HG02981 (cell line): ENCODE data around the gene TCIRG1.
A peak's percentile ranks its signal among the peaks of the same experiment; 100 is the strongest.
"Not testable (repeated sequence)": the region's sequence is repeated elsewhere in the genome, so short reads cannot be mapped to it uniquely, and the experiment has no call there.

ENCODE experiments used
- ATAC-seq: cut with Tn5 transposase; IDR thresholded peaks from one replicate; pipeline ENCODE4 v1.9.1; 2021; ENCODE audit warnings: mild to moderate bottlenecking, moderate library complexity; ENCODE audit not compliant: unreplicated experiment

TCIRG1 gene

GRCh38 chr11:68038718-68039525 is at the start of gene TCIRG1:
Gene TCIRG1, plus strand, starts transcription at chr11:68039025. Its CDS starts 2,247 bp downstream, at chr11:68041272.
- no peak for ATAC-seq

- ATAC-seq = not testable (repeated sequence)
Measured at GRCh38 chr11:67990546-67991346, 48.1 kb upstream of the TCIRG1 start.

DNA sequence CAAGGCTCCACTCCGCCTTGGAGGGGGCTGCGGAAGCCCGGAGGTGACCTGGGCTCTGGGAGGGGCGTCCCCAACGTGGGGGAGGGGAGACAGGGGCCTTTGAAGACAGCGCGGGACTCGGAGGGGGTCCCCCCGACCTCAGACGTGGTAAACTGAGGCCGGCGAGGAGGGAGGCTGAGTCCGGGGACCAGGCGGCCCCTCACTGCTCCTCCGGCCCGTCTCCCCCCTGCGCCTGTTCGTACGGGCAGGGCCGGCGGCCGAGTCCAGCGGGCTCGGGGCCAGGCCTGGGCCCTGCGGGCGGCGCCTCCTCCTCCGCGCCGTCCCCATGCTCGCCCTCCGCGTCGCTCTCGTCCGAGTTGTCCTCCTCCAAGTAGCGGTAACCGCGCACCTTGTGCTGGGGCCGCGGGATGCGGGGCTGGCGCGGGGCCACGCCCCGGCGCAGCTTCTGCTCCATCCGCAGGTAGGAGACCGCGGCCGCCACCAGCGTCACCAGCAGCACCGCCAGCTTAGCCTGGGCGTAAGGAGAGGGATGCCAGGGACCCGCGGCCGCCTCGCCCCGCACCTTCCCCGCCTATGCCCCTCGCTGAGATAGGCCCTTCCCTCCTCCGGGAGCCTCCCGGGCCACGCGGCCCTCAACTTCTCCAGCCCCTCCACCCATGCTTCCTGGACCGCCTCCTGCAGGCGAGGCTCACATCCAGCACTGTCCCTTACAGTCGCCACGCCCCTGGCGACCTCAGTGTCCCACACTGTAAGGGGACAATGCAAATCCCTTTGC is 47.3 kb upstream of the TCIRG1 start:
- ATAC-seq = not testable (repeated sequence)

GRCh38 chr11:67993821-67994220 is 45.0 kb upstream of the TCIRG1 start:
- ATAC-seq = not testable (repeated sequence)

DNA sequence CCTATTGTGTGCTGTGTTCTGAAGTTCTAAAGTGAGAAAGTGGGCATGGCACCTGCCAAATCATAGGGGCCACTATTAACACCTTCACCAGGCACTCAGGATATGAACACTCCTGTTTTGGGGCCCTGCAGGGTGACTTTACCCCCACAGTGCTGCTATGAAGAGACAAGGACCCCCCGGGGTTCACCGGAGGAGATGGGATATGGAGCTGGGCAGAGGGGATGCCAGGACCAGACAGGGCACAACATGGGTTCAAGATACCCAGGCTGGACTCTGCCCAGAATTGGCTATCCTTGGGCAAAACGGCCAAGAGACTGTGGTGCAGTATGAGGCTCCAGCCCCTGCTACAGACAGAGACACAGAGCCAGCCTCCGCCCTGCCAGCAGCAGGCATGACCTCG is 44.4 kb upstream of the TCIRG1 start:
- ATAC-seq = not testable (repeated sequence)

DNA sequence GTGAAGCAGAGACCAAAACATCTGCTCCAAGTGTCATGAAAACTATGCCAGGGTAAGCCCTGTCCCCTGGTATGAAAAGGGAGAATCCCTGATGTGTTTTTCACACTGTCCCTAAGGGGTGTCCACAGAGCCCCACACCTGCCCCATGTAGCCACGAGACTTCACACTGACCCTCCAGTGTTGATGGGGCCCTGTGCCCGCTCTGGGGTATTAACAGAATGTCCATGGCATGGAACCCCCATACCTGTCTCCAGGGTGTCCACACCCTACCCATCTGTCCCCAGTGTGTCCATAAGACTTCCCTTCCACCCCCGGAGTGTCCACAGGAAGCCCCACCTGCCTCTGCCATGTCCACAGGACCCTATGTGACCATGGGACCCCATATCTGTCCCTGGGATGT is 43.7 kb upstream of the TCIRG1 start:
- not testable (repeated sequence) for ATAC-seq

DNA sequence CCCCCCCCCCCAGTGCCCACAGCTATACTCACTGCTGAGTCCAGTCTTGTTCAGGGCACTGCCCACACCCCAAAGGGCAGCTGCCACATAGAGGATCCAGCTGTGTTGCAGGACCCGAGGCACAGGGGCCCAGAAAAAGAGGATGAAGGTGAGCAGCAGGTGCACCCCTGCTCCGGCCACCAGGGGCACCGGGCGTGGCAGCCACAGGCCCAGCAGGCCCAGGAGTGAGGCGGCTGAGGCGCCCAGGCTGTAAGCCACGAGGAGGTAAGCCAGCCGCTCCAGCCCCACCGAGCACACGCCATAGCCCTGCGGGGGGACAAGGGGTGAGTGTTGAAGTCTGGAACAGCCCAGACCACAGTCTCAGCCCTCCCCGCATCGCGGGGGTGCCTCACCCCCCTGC is 43.2 kb upstream of the TCIRG1 start:
- not testable (repeated sequence) for ATAC-seq

GRCh38 chr11:67996051-67996450 is 42.8 kb upstream of the TCIRG1 start:
- no peak for ATAC-seq

DNA sequence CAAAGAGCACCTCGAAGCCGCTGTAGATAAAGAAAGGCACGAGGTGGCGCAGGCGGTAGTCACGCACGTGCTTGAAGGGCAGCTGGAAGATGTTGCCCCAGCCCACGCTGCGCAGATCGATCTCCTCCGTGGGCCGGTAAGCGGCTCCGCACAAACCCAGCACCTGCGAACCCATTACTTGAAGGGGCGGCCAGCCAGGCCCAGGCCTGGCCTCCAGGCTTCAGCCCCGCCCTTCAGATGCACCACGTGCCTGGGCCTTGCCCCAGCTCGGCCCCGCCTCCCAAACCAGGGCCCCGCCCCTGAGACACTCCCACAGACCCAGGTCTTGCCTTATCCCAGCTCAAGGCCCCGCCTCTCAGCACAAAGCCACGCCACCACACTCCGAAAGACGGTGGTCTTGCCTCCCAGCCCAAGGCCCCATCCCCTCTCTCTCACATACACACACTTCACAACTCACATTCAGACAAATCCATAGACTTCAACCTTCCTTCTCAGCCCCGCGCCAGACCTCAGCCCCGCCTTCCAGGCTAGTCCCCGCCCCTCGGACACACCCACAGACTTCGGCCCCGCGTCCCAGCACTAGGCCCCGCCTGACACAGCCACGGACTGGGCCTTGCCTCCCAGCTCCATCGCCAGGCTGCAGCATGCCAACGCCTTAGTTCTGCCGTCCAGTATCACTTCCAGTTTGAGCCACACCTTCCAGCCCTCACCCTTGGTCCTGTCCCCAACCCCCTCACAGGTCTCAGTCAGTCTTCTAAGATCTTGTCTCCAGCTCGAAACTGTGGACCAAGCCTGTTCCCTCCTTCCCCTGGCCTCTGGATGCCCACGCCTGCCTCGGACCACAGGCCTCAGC is 42.0 kb upstream of the TCIRG1 start:
- ATAC-seq = no peak

- no peak for ATAC-seq
Measured at GRCh38 chr11:67997475-67997921, 41.3 kb upstream of the TCIRG1 start.

GRCh38 chr11:67998150-67999045 is 40.4 kb upstream of the TCIRG1 start:
- no peak for ATAC-seq

- no peak for ATAC-seq
Measured at GRCh38 chr11:67999201-67999629, 39.6 kb upstream of the TCIRG1 start.

DNA sequence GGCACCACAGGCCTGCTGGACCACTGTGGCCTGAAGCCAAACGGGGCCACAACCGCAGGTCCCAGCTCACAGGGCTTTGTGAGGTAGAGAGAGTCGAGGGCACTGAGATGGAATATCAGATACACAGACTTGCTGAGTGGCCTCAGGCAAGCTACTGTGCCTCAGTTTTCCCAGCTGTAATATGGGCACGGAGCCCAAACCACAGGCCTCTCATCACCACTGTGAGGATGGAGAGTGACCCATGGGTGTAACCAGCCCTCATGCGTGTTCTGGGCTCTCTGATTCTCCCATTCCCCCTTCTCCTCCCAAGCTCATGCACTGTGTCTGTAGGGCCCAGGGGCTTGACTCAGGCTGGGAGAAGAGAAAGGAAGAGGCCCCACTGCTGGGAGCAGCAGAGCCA is 39.1 kb upstream of the TCIRG1 start:
- ATAC-seq = no peak

- ATAC-seq = peak; percentile 14
Measured at GRCh38 chr11:68002575-68002937, 36.3 kb upstream of the TCIRG1 start.

GRCh38 chr11:68002938-68003845 is 35.6 kb upstream of the TCIRG1 start:
- ATAC-seq = peak; percentile 30

GRCh38 chr11:68003846-68004550 is 34.8 kb upstream of the TCIRG1 start, which contains the start of gene UNC93B1:
Gene UNC93B1, minus strand, starts transcription at chr11:68004097. Its CDS starts 54 bp downstream, at chr11:68004043.
- ATAC-seq = peak; percentile 51

DNA sequence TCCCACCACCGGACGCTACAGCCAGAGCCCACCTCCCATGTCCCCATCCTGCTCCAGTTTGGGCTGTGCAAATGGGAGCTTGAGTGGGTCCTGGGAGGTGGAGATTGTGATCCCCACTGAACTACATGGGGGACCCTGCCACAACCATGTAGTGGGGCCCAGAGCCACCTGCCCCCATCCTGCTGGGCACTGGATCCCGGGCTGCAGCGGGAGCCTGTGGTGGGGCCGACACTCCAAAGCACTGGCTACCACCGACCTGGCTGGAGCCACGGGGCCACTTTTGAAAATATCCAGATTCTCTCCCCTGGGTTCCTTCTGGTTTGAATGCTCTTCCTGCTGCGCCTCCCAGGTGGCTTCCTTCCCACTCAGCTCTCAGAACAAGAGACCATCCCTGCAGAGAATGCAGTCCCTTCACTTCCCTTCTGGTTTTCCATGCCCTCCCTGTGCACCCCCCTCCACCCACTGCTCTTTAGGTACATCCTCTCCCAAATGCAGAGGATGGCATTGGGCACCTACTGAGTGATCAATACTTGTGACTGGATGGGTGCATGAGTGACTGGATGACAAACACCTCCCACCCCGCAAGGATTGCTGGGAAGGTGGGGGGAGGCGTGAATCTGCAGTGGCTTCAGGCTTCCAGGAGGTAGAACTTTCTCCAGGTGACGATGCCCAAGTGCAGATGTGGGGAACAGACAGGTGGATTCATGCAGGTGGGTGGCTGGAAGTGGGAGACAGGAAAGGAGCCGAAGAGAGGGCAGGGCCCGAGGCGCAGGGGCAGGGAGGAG is 34.1 kb upstream of the TCIRG1 start:
- no peak for ATAC-seq
